ENCODE data around the gene EMC1. TPM values are rescaled to one million over a fixed set of nuclear protein-coding genes. Genes with fewer than 3 reads are reported as not detected.
A peak's percentile ranks its signal among the peaks of the same experiment; 100 is the strongest.

Gene EMC1
- polyA plus RNA-seq, 1 donor from 2014 or later = 75.3 TPM

DNA sequence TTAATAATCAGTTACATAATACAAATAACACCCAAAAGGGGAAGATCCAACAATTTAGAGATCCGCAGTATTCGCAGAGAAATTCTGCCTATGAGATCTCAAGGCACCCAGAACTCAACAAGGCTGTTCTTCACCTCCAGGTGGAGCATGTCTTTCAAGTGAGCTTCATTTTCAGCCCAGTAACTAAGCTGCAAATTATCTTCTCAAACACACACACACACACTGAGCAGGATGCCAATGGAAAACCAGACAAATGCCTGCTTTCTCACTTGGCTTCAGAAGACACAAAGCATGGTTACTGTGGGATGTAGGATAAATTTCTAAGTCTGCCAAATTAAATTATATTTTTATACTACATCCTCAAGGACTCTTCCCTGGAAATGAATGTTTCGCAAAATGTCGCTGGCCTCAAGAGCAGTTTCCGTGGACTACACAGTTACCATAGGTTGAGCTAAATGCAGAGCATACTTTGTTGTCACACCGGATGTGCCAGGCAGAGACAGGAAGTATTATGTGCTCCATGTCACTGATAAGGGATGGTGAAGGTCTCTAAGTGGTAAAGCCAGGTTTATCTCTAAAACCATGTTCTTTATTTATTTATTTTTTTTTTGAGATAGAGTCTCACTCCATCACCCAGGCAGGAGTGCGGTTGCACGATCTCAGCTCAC is 71.6 kb downstream of the EMC1 start:
- H3K9me3 ChIP-seq (ENCODE audit: low read length) = no peaks in the 10 kb centered on the region
- H3K27me3 ChIP-seq (ENCODE audit: insufficient read depth, low read depth, low read length) = no peaks in the 10 kb centered on the region
- H3F3A ChIP-seq (ENCODE audit: insufficient read depth, low read length, poor library complexity, severe bottlenecking) = no peaks in the 10 kb centered on the region
- no peaks in the 10 kb centered on the region for H4K20me1 ChIP-seq (ENCODE audit: insufficient read depth)
- TF ChIP-seq MXI1 (conservative IDR thresholded peaks at IDR 0.05; ENCODE audit: poor library complexity, severe bottlenecking) (no peak), EP300 (conservative IDR thresholded peaks at IDR 0.05; ENCODE audit: poor library complexity, severe bottlenecking) (no peak), SMC3 (conservative IDR thresholded peaks at IDR 0.05; ENCODE audit: poor library complexity) (peak; percentile 78), POLR2AphosphoS5 (IDR thresholded peaks at IDR 0.05) (no peak), REST (IDR thresholded peaks at IDR 0.05; ENCODE audit: borderline replicate concordance) (no peak), RAD21 (conservative IDR thresholded peaks at IDR 0.05) (peak; percentile 64), EZH2 (IDR thresholded peaks at IDR 0.05; ENCODE audit: borderline replicate concordance, insufficient read depth, low read length, poor library complexity, severe bottlenecking) (no peak), TAF1 (IDR thresholded peaks at IDR 0.05; ENCODE audit: low read depth) (no peak), CTCF (IDR thresholded peaks at IDR 0.05; ENCODE audit: poor library complexity, severe bottlenecking) (peak; percentile 68)
- H2AFZ ChIP-seq (ENCODE audit: low read depth, low read length) = no peak overlapping the region
- H3K36me3 ChIP-seq (ENCODE audit: insufficient read depth, low read length) = peaks cover 10% of the 10 kb centered on the region
- no peak overlapping the region for H3K4me3 ChIP-seq (ENCODE audit: low read length)
- H3K27ac ChIP-seq (ENCODE audit: low read length) = peak overlapping the region; percentile 13
- no peak overlapping the region for H3K9ac ChIP-seq (ENCODE audit: low read length)
- no peak overlapping the region for H3K4me2 ChIP-seq (ENCODE audit: low read length)
- H3K9me2 ChIP-seq (ENCODE audit: insufficient read depth, low read length) = no peaks in the 10 kb centered on the region
- no peaks in the 10 kb centered on the region for H3K79me2 ChIP-seq (replicated peaks; ENCODE audit: insufficient read depth, low read length)

DNA sequence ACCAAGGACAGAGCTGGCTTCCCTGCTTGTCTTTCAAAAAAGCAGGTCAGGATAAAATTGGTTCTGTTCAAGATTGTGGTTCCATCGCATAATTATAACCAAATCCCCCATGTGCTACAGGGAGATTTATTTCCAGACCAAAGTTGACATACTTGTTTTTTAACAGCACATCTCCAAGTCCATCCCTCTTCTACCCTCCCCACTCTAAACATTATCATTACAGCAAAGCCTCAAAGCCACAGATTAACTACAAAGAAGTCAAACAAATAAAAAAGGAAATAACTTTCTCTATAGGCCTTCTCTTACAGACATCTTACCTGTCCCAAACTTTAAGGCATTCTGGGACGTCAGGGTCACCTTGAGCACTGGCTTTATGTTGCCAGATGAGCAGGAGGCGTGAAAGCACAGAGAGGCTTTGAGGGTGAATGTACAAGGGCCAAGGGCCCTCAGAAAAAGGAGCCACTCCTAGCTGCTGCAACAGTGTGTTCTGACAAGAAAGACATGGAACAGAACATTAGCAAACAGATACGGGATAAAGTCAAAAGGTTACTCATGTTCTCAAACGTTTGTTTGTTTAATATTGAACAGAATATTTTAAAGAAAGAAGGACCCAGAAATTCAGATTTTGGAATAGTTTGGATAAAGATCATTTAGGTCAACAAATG is 72.5 kb downstream of the EMC1 start:
- peaks cover 12% of the 10 kb centered on the region for H3K36me3 ChIP-seq (ENCODE audit: insufficient read depth, low read length)

More for the DNA sequence above, 72.5 kb downstream of the EMC1 start:
- Histone ChIP-seq H3K4me2 (ENCODE audit: low read length) (no peak overlapping the region), H3K27ac (ENCODE audit: low read length) (no peak overlapping the region), H3F3A (ENCODE audit: insufficient read depth, low read length, poor library complexity, severe bottlenecking) (no peaks in the 10 kb centered on the region), H3K4me3 (ENCODE audit: low read length) (no peak overlapping the region), H3K79me2 (replicated peaks; ENCODE audit: insufficient read depth, low read length) (no peaks in the 10 kb centered on the region), H3K9me2 (ENCODE audit: insufficient read depth, low read length) (no peaks in the 10 kb centered on the region), H3K9me3 (ENCODE audit: low read length) (no peaks in the 10 kb centered on the region), H2AFZ (ENCODE audit: low read depth, low read length) (no peak overlapping the region), H4K20me1 (ENCODE audit: insufficient read depth) (no peaks in the 10 kb centered on the region), H3K27me3 (ENCODE audit: insufficient read depth, low read depth, low read length) (no peaks in the 10 kb centered on the region), H3K9ac (ENCODE audit: low read length) (no peak overlapping the region)
- no peak for TF ChIP-seq CTCF (IDR thresholded peaks at IDR 0.05; ENCODE audit: poor library complexity, severe bottlenecking)
- TF ChIP-seq EP300 (conservative IDR thresholded peaks at IDR 0.05; ENCODE audit: poor library complexity, severe bottlenecking) = no peak
- no peak for TF ChIP-seq TAF1 (IDR thresholded peaks at IDR 0.05; ENCODE audit: low read depth)
- no peak for TF ChIP-seq MXI1 (conservative IDR thresholded peaks at IDR 0.05; ENCODE audit: poor library complexity, severe bottlenecking)
- no peak for TF ChIP-seq REST (IDR thresholded peaks at IDR 0.05; ENCODE audit: borderline replicate concordance)
- no peak for TF ChIP-seq RAD21 (conservative IDR thresholded peaks at IDR 0.05)
- TF ChIP-seq POLR2AphosphoS5 (IDR thresholded peaks at IDR 0.05) = no peak
- TF ChIP-seq SMC3 (conservative IDR thresholded peaks at IDR 0.05; ENCODE audit: poor library complexity) = no peak
- no peak for TF ChIP-seq EZH2 (IDR thresholded peaks at IDR 0.05; ENCODE audit: borderline replicate concordance, insufficient read depth, low read length, poor library complexity, severe bottlenecking)

Data from neural cell (in vitro differentiated cells).